Measurements from ENCODE around the gene SCLY.
A peak's percentile ranks its signal among the peaks of the same experiment; 100 is the strongest.
"Not testable (repeated sequence)": the region's sequence is repeated elsewhere in the genome, so short reads cannot be mapped to it uniquely, and the experiment has no call there.

Gene SCLY

GRCh38 chr2:238113611-238114010 is 52.8 kb downstream of the SCLY start:
- H3K4me3 ChIP-seq (ENCODE audit: low read length), result no peak overlapping the region
- TF ChIP-seq, protein P1, sequence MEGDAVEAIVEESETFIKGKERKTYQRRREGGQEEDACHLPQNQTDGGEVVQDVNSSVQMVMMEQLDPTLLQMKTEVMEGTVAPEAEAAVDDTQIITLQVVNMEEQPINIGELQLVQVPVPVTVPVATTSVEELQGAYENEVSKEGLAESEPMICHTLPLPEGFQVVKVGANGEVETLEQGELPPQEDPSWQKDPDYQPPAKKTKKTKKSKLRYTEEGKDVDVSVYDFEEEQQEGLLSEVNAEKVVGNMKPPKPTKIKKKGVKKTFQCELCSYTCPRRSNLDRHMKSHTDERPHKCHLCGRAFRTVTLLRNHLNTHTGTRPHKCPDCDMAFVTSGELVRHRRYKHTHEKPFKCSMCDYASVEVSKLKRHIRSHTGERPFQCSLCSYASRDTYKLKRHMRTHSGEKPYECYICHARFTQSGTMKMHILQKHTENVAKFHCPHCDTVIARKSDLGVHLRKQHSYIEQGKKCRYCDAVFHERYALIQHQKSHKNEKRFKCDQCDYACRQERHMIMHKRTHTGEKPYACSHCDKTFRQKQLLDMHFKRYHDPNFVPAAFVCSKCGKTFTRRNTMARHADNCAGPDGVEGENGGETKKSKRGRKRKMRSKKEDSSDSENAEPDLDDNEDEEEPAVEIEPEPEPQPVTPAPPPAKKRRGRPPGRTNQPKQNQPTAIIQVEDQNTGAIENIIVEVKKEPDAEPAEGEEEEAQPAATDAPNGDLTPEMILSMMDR (conservative IDR thresholded peaks at IDR 0.05; ENCODE audit: low read length), result no peak
- DNase-seq (ENCODE audit: low read depth), result no peak

DNA sequence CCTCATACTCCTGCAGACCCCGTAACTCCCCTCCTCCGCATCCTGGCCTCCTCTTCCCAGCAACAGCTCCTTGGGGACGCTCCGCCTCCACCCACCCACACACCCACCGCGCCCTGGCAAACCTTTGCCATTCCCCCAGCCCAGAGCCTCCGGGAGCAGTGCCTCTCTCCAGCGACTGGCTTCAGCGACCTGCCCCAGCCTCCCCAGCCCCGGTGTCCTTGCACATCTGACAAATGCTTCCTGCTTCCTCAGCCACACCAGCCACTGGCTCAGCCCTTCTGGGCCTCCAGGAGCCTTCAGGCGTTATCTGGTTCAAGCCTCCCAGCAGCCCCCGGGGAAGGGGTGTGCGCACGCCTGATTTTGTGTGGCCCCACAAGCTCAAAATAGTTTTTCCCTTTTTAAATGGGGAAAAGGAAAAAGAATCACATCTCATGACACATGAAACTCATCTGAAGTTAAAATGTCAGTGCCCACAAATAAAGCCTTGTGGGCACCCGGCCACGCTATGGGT is 53.6 kb downstream of the SCLY start:
- H3K4me3 ChIP-seq (ENCODE audit: low read length), result no peak overlapping the region
- TF ChIP-seq, protein P1 (conservative IDR thresholded peaks at IDR 0.05; ENCODE audit: low read length), result no peak
- DNase-seq (ENCODE audit: low read depth), result no peak

DNA sequence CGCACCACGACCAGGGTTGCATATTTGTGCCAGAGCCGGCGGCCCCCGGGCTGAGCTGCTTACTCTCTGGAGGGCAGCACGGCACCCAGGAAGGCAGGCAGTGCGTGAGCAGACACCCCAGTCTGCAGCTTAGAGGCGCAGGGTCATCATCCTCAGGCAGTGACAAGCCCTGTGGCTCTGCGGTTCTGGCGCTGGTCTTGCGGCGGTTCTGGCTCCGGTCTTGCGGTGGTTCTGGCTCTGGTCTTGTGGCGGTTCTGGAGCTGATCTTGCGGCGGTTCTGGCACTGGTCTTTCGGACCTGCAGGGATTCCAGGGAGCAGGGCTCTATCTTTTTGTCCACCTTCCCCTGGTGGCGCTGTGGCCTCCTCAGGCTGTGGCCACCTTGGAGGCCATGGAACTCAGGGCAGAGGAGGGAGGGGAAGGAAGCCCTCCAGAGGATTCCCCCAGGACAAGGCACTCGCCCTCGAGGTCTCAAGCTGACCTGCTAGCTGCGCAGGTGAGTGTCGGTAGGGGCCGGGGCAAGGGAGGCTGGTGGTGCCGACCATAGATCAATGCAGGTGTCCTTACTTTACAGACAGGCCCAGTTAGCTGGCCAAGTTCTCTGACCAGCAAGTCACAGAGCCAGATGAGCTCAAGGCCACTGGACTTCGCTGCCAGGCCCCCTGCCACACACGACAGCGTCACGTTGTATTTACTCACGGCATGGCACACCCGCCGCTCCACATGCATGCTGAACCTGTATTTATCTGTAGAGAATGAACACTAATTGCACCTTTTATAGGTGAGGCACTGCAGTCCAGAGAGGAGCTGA is 54.3 kb downstream of the SCLY start:
- no peak overlapping the region for H3K4me3 ChIP-seq (ENCODE audit: low read length)
- DNase-seq (ENCODE audit: low read depth), result no peak
- TF ChIP-seq, protein P1 (conservative IDR thresholded peaks at IDR 0.05; ENCODE audit: low read length), result no peak

GRCh38 chr2:238115709-238116108 is 54.9 kb downstream of the SCLY start:
- not testable (repeated sequence) for DNase-seq (ENCODE audit: low read depth); H3K4me3 ChIP-seq (ENCODE audit: low read length)

DNA sequence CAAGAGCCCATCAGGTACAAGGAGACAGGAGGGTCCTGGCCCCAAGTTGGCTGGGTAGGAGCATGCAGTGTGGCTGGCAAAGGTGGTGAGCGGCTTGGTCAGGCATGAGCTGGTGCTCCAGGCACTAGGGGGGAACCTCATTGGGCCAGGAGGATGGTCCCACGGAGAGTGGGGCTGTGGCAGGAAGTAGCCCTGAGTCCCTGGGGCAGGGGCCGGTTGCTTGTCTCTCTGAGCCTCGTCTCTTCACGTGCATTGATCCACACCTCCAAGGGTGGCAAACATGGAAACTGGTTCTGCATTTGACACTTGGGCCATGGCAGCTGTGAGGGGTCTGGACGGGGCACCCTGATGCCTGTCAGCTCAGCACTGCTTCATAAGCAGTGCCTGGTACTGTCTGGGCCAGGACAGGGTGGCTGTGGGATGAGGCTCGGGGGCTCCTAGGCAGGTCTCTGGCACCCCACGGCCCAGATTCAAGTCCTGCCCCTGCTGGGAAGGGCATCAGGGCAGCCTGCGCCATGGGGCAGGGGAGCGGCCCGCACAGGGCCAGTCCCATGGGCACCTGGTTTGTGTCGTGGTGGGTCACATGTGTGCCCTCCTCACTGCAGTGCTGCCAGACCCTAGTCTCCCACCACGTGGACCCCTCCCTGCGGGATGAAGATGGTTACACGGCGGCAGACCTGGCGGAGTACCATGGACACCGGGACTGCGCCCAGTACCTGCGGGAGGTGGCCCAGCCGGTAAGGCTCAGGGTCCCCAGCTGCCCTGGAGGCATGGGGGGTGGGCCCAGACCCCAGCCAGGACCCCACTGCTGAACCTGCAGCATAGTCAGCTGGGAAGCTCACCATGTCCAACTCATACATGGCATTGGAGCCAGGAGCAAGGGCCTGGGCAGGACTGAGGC is 55.7 kb downstream of the SCLY start:
- no peak for DNase-seq (ENCODE audit: low read depth)
- no peak overlapping the region for H3K4me3 ChIP-seq (ENCODE audit: low read length)
- TF ChIP-seq, protein P1 (conservative IDR thresholded peaks at IDR 0.05; ENCODE audit: low read length), result no peak

DNA sequence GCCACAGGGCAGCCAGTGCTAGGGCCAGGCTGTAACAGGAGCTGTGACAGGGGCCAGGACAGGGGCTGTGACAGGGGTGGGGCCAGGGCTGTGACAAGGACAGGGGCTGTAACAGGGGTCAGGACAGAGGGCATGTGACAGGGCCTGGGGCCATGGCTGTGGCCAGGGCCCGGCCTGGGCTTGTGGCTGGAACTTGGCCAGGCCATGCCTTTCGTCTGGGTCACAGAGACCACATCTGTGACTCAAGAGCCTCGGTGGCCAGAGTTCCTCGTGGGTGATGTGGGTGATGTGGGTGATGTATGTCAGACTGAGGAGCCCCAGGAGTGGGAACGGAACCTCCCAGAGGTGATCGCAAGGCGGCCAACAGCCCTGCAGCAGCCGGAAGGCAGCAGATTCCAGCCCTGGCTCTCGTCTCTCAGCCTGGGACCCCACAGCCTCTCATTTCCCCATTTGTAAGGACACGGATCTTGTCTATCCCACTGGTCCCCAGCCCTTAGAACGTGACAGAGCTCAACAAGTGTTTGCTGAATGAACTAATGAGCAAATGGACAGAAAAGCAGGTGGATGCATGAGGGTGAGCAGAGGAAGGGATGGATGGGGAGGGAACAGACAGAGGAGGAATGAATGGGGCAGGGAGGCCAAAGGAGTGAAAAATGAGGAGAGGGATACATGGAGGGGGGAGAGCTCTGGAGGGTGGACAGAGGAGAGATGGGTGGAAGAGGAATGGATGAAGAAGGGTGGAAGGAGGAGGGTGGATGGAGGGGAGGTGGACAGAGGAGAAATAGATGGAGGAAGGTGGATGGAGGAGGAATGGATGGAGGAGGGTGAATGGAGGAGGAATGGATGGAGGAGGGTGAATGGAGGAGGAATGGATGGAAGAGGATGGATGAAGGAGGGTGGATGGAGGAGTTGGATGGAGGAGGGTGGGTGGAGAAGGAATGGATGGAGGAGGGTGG is 56.7 kb downstream of the SCLY start:
- TF ChIP-seq, protein P1 (conservative IDR thresholded peaks at IDR 0.05; ENCODE audit: low read length), result no peak
- peak; percentile 38 for DNase-seq (ENCODE audit: low read depth)
- no peak overlapping the region for H3K4me3 ChIP-seq (ENCODE audit: low read length)
